ENCODE measurements around the gene CCNQ.

Gene CCNQ

DNA sequence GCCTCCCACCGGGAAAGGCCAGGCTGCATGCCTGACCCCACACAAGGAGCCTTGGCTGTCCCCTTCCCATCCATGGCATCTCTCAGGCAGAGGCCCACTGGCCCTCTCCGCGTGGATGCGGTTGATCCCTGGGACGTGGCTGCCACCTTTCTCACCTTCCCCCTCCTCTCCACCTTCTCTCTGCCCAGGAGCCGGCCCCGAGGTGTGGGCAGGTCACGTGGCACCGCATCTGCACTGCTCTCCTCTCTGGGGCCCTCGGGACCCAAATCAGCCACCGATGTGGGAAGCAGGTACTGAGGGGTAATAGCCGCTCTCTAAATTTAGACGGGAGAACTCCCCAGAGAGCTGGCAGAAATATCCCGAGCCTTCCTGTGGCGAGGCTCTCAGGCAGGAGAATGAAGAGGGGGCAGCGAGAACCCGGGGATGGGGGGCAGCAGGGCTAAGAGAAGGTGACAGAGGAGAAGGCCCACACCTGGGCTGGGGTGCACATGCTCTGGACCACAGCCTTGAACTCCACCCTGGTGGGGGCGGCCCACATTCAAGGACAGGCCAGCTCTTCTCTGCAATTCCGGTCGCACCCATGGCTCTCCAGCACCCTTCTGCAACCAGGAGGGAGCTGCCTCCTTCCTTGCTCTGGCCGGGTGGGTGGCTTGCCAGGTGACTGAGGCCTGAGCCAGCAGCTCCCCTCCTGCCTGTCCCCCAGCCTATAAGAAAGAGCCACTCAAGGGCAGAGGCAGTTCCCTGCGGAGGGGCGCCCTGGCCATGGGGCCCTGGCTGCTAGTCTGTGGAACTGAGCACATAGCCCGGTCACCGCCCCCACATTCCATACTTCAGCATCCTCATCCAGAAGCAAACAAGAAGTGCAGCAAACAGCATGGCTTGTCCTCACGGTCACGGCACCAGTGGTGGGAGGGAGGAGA is 38.4 kb upstream of the CCNQ start:
- in situ Hi-C loops (cut with HindIII; ENCODE audit: low sequenced_read_pairs) = no loop called here

DNA sequence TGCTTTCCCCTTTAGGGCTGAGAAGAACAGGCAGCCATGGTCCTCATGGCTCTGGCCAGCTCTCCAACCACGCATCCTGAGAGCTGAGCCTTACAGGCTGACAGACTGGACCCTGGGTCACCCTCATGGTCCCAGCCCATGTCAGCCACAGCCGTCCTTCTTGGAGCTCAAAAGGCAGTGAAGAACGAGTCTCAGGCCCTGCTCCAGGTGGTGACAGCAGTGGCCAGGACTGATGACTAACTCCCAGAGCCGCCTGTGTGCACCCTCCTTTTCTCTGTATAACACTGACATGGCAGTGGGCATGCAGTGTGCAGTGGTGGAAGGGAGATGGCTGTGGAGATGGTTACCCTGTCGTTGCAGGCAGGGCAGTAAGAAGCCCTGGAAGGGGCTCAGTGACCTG is 37.8 kb upstream of the CCNQ start:
- in situ Hi-C loops (cut with HindIII; ENCODE audit: low sequenced_read_pairs) = no loop called here

DNA sequence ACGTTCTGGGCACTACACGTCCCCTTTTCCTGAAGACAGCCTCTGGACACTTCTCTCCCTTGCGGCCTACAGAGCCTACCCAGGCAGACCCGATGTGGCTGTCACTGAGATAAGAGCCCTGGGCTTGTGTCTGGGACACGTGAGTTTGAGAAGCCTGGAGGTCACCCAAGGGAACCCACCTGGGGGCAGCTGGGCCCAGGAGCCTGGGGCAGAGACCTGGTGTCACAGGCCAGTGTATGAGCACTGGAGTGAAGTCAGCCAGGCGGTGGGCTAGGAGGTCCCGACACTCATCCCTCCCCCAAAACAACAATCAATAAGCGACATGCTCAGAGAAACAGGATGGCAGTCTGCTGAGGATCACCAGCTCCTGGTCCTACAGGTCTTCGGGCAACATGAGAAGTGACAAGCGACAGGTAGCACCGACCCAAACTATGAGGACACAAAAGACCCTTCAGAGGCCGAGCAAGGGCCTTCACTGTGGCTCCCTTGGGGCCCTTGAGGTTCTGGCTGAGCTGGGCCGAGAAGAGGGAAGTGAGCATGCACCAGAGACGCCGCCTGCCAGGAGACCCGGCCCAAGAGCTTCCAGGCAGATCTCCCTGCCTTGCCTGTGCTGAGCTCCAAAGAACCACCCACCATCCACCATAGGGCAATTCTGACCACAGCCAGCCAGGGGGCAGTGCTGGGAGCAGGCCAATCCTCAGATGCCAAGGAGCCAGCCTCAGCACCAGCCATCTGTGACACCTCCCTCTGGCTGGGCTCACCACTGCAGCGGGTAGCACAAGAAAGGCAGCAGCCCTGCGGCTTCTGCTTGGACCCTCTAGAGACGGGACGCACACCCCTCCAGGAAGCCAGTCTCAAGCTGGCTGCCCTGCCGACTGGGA is 37.1 kb upstream of the CCNQ start:
- in situ Hi-C loops (cut with HindIII; ENCODE audit: low sequenced_read_pairs) = no loop called here

DNA sequence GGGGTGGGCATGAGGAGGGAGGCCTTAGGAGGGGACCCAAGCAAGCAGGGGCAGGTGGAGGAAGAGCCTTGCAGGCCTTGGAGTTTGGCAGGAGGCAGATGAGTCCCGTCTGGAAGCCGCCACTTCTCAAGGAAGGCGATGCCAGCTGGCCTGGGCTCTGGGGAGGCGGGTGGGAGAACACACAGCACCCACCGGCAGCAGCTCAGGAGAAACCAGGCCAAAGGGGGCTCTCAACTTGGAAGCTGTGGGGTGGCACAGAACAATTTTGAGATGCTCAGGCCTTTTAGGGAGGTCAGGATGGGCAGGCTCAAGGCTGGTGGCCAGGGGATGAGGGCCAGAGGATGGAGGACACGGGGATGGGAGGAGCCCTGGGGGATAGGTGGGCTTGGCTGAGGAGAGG is 36.4 kb upstream of the CCNQ start:
- in situ Hi-C loops (cut with HindIII; ENCODE audit: low sequenced_read_pairs) = no loop called here

DNA sequence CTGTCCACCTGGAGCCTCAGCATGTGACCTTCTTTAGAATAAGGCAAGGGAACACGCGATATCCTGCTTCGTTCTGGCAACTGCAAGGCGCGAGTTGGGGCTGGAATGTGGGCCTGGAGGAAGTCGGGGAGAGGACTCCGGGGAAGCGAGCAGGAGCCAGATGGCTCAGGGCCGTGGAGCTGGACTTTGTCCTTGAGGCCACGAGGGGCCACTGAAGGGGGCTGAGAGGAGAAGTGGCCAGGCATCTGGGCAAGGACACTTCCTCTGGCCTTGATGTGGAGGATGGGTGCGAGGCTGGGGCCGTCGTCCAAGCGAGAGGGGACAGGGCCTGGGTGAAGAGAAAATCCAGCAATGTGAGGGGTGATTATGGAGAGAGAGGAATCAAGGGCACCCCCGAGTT is 35.9 kb upstream of the CCNQ start:
- in situ Hi-C loops (cut with HindIII; ENCODE audit: low sequenced_read_pairs) = no loop called here

DNA sequence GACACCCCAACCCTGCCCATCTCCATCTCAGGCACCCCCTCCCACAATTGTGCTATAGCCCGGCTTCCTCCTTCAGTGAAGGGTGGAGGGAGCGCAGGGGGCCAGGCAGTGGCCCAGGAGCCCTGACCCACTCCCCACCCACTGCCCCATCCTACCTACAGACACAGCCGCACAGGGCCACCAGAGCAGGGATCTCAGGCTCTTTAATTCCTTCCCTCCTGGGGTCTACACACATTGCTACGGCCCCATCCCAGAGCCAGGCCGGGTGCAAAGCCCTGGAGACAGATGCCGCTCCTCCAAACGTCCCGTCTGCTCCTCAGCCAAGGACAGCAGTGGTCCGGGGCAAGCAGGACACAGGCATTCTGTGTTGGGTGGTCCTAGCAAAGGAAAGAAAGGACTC is 35.3 kb upstream of the CCNQ start:
- in situ Hi-C loops (cut with HindIII; ENCODE audit: low sequenced_read_pairs) = no loop called here

DNA sequence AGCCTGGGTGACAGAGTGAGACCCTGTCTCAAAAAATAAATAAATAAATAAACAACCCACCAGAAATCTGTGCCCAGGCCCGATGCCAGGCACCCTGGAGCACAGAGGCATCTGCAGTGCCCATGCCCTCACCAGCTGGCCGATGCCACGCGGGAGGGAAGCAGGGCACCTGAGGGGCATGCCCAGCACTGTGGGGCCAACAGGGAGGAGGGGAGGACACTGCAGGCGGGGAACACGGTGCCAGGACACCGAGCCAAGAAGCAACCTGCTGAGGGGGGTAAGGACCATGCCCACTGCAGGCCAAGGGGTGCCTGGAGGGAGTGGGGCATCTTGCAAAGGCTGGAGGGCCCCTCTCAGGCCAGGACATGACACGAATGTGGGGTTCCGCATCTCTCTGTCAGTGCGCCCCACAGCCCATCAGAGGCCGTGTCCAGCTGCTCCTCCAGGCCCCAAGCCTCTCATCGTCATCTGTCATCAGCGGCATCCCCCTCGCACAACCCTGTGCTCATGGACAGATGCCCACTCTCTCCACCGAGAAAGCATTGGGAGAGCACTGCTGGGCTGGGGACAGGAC is 34.8 kb upstream of the CCNQ start:
- in situ Hi-C loops (cut with HindIII; ENCODE audit: low sequenced_read_pairs) = no loop called here

DNA sequence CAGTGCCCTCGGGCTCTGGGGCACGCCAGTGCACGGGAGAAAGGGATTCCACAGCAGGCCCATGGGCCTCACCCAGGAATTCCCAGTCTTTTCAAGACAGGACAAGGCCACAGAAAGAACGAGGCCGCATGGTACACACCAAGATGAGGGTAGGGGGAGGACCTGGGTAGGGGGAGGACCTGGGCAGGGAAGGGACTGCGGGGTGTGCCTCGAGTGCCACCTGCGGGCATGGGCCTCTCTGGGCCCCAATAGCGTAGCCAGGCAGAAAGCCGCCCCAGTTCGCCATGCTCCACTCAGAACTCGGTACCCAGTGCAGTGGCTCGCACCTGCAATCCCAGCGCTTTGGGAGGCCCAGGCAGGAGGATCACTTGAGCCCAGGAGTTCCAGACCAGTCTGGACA is 34.1 kb upstream of the CCNQ start:
- in situ Hi-C loops (cut with HindIII; ENCODE audit: low sequenced_read_pairs) = no loop called here

DNA sequence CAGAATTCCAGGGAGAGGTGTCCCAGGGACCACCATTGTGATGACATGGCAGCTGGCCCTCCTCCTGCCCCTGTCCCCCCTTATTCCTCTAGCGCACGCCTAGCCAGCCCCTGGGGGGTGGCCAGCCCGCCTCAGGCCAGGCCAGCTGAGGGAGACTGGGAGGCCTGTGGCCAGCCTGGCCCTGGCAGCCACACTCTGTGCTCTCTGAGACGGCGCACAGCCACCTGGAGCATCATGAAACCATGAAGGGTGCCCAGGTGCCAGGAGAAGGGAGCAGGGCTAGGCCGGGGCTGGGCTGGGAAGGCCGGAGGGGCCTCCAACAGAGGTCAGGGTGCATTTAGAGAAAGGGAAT is 33.6 kb upstream of the CCNQ start:
- in situ Hi-C loops (cut with HindIII; ENCODE audit: low sequenced_read_pairs) = no loop called here

DNA sequence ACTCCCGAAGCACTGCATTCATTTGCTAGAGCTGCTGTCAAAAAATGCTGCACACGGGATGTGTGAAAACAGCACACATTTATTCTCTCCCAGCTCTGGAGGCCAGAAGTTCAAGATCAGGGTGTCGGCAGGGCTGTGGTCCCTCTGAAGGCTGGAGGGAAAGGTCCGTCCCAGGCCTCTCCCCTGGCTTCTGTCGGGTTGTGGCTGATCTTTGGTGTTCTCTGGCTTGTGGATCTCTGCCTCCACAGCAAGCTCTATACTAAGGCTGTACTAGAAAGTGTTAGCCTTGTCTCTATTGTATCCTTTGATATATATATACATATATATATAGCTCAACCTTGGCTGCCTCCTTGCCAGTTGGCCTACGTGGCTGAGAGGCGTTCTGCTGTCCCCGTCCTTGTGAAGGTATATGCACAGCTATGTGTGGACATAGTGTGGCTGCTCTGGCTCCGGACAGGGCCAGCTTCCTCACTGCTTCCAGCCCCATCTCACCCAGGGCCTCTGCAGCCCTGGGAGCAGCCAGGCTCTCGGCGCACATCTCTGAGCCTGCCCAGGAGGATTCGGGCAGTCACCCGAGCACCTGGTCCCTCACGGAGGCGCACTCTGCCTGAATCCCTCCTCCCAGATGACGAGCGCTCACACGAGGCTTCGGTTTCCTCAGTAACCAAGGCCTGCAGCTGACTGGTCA is 33.1 kb upstream of the CCNQ start:
- in situ Hi-C loops (cut with HindIII; ENCODE audit: low sequenced_read_pairs) = no loop called here

DNA sequence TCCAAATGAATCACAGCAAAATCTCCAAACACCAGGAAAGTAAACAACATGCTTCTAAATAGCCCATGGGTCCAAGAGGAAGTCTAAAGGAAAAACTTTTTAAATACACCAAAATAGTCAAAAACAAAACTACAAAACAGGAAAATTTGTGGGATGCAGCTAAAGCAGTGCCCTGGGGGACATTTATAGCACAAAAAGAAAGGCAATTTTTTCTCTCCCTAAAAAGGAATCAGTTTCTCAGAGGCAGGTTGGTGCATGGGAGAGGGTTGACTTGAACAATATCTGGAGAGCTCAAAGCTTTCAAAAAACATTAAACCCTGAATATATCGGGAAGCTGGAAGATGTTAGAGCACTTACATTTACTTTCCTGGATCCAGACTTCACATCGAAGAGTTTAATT is 32.4 kb upstream of the CCNQ start:
- in situ Hi-C loops (cut with HindIII; ENCODE audit: low sequenced_read_pairs) = no loop called here

DNA sequence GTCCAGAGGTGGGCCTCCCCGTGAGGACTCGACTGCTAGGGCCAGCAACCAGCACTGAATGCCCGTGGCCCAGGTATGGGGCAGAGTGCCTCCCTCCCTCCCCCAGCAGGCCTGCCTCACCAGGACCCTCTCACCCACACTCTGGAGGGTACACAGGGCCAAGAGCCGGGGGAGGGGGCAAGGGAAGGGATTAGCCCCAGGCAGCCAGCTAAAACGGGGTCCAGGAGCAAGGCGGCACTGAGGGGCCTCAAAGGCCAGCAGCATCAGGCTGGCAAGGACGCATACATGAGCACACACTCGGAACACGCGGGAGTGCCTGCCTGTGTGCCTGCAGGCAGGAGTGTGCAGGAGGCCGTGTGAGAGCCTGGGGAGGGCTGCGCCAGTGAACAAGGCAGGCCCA is 29.7 kb upstream of the CCNQ start:
- in situ Hi-C loops (cut with HindIII; ENCODE audit: low sequenced_read_pairs) = no loop called here

DNA sequence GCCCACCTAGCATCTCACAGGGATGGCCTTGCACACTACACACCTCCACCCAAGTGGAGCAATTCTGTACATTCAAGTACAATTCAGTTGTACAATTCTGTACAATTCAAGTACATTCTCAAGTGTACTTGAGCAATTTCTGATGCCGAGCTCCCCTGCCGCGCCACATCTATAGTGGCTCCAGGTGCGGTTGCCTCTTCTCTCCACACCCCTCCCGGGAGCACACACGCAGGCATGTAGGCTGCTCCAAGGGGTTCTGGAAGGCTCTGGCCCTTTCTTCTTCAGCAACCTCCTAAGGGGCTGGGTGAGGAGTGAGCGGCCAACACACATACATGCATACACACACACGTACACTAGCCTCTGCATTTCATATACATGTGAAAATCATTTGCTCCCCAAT is 29.2 kb upstream of the CCNQ start:
- in situ Hi-C loops (cut with HindIII; ENCODE audit: low sequenced_read_pairs) = no loop called here

DNA sequence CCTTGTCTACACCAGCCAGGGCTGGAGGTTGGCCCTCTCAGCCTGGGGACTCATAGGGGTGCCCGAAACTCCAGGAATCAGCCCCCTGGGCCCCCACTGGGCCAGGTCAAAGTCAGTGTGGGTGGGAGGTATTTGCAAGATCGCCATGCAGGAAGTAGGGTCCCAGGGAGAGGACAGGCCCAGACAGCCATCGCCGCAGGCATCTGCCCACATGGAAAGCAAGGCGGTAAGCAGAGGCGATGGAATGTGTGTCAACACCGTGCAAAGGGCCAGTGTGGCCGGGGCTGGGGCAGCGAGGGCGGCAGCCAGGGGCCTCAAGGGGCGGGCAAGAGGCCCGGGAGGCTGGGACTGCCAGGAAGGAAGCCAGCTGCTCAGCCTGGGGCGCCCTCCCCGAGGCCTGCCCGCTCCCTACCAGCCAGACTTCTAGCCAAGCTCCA is 28.8 kb upstream of the CCNQ start:
- in situ Hi-C loops (cut with HindIII; ENCODE audit: low sequenced_read_pairs) = no loop called here

DNA sequence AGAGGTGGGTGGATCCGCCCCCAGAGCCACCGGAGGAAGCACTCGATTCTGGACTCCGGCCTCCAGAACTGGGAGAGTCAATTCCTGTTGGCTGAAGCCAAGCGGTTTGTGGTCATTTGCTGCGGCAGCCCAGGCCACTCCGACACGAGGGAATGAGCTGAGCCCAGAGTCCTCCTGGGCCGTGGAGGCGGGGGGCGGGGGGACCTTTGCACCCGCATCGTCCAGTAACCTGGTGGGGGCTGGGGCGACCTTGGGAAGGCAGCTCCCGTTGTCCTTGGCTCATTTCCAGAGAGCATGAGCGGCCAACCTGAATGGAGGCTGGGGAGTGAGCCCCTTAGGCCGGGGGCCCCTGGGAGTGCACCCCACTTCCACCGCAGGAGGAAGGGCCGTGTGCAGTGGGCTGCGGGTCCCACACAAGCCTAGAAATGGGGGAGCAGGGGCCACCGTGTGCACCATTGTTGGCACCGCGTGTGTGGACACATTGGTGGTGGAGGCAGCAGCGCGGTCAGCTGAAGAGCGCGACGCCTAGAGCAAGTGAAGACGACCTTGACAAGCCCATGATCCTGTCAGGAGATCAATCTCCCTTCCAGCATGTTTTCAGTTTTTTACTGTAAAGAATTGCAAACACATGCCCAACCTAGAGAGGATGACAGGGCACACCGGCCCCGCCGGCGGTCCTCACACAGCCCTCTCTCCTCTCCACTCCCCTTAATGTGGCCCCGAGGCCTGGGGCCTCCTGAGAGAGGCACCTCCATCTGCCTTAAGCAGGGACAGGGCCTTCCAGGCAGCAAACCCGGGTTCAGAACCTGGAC is 28.1 kb upstream of the CCNQ start:
- in situ Hi-C loops (cut with HindIII; ENCODE audit: low sequenced_read_pairs) = no loop called here

DNA sequence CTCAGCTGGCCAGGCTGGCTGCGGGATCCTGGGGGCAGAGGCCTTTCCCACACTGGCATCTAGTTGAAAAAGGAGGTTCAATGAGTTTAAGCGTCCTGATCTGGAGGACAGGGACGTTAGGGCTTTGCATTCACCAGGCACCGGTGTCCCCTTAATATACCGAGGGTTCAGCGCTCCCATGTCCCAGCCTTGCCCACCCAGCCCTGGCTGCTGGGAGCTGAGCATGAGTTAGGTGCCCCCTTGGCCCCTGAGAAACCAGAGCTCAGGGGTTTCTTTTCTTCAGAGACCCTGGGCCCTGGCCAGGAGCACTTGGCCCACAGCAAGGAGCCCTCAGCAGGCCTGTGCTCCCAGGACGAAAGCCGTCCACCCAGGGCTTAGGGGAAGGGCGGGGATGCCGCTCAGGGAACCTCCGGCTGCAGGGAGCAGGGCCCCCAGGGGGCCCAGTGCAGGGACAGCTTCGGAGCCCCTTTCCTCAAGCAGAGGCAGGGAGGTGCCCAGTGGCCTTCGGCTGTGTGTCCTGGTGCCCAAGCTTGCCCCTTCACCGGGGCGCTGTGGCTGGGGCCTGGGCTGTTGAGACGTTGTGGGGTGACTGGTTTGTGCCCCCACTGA is 27.2 kb upstream of the CCNQ start:
- in situ Hi-C loops (cut with HindIII; ENCODE audit: low sequenced_read_pairs) = no loop called here

DNA sequence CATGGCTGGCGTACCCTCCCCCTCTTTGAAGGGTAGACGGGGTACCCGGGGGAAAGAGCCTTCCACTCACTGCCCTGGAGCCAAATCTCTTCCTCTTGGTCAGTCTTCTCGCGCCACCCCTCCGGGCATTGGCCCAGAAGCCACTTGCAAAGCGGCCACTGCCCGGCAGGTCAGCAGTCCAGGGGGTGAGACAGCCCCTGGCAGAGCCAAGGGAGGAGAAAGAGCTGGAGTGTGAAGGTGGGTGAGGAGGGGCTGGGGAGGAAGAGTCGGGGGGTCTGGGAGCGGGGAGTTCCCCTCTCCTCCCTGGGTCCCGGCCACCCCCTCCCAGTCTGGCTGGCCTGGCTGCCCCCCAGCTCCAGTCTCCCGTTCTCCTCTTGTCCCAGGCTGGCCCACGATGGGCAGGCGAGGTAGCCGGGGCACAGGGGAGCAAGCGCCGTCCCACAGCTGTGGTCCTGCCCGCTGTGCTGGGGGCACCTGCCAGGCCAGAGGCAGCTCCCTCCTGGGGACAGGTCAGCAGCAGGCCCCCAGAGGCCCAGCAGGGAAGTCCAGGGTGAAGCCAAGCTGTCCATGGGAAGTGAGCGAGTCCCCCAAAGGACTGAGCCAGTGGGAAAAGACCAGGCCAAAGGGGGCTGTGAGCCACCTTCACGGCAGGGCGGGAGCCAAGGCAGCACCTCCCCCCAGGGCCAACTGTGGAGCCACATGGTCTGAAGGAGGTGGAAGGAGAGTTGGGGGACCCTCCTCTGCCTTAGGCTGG is 26.5 kb upstream of the CCNQ start:
- in situ Hi-C loops (cut with HindIII; ENCODE audit: low sequenced_read_pairs) = no loop called here

DNA sequence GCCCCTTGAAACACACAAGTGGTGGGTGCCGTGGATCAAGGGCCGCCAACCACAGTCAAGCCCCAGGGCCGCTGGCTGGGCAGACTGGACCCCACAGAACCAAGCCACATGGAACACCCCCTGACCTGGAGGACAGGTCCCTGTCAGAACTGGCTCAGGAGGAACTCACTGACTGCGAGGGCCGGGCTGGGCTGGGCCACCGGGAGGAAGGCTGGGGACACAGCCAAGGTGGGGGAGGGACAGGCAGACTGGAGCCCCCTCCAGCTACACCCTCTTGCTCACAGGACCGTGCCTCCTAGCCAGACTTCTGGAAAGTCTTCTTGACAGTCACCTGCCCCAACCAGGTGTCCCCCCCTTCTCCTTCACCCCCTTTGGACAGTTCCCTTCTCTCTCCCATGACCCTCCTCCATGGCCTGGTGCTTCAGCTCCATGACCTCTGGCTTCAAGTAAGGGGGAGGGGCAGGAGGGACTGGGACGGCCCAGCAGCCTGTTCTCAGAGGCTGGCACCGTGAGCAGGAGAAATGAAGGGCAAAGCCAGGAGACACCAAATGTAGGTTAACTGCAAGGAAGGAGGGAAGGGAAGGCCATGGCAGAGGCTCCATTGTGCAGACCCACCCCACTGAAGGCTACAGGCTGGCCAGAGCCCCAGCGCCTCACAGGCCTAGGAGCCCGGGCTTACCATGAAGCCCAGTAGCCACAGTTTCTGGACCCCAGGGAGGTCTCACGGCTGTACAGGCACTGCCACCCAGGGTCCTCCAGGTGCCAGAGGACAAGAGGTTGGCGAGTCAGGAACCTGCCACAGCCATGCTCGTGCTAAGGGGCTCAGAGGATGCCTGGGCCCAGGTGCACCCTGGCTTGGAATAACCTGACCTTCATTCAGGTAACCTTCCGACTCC is 25.5 kb upstream of the CCNQ start:
- in situ Hi-C loops (cut with HindIII; ENCODE audit: low sequenced_read_pairs) = no loop called here

Measured in DLD1 (cell line).